ENCODE data around the gene KRT75.

Gene KRT75

DNA sequence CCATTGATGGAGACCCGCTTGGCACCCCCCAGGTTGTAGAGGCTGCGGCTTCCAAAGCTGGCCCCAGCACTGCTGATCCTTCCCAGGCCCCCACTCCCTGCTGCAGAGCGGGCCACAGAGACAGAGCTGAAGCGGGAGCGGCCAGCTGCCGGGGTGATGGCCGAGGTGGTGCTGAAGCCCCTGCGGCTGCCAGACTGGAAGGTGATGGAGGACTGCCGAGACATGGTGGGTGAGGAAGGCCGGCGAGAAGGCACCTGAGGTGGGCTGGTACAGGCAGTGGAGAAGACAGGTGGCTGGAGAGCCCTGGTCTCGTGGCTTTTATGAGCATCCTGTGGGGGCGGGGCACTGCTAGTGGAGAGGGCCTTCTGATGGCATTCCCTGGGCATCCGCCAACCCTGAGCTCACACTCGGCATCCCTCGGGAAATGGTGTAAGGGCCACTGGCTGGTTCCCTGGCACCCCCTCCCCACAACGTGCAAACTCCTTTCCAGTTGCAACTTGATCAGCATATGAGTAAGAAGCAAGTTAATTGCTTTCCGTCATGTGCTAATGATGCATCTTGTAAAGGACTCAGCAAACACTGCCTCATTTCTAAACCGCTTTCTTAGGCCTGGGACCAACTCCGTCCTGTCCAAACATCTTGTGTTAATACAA lies at the start of gene KRT75 (continued):
- TF ChIP-seq, protein P1, sequence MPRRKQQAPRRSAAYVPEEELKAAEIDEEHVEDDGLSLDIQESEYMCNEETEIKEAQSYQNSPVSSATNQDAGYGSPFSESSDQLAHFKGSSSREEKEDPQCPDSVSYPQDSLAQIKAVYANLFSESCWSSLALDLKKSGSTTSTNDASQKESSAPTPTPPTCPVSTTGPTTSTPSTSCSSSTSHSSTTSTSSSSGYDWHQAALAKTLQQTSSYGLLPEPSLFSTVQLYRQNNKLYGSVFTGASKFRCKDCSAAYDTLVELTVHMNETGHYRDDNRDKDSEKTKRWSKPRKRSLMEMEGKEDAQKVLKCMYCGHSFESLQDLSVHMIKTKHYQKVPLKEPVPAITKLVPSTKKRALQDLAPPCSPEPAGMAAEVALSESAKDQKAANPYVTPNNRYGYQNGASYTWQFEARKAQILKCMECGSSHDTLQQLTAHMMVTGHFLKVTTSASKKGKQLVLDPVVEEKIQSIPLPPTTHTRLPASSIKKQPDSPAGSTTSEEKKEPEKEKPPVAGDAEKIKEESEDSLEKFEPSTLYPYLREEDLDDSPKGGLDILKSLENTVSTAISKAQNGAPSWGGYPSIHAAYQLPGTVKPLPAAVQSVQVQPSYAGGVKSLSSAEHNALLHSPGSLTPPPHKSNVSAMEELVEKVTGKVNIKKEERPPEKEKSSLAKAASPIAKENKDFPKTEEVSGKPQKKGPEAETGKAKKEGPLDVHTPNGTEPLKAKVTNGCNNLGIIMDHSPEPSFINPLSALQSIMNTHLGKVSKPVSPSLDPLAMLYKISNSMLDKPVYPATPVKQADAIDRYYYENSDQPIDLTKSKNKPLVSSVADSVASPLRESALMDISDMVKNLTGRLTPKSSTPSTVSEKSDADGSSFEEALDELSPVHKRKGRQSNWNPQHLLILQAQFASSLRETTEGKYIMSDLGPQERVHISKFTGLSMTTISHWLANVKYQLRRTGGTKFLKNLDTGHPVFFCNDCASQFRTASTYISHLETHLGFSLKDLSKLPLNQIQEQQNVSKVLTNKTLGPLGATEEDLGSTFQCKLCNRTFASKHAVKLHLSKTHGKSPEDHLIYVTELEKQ (tag by site-specific recombination; IDR thresholded peaks at IDR 0.05; ENCODE audit: borderline replicate concordance): peak; percentile 81; the same call in 1 of the 2 replicates
- TF ChIP-seq ZNF133 (tag by site-specific recombination; IDR thresholded peaks at IDR 0.05): no peak
- TF ChIP-seq, protein P2, sequence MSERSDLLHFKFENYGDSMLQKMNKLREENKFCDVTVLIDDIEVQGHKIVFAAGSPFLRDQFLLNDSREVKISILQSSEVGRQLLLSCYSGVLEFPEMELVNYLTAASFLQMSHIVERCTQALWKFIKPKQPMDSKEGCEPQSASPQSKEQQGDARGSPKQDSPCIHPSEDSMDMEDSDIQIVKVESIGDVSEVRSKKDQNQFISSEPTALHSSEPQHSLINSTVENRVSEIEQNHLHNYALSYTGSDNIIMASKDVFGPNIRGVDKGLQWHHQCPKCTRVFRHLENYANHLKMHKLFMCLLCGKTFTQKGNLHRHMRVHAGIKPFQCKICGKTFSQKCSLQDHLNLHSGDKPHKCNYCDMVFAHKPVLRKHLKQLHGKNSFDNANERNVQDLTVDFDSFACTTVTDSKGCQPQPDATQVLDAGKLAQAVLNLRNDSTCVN (tag by site-specific recombination; optimal IDR thresholded peaks at IDR 0.05): no peak
- no peak for TF ChIP-seq ZNF274 (IDR thresholded peaks at IDR 0.05; ENCODE audit: low read length)
- no peak for TF ChIP-seq ZNF274 (tag by site-specific recombination; IDR thresholded peaks at IDR 0.05; ENCODE audit: borderline replicate concordance)
- TF ChIP-seq ZBTB8A (tag by site-specific recombination; IDR thresholded peaks at IDR 0.05): no peak
- TF ChIP-seq KLF8 (tag by site-specific recombination; IDR thresholded peaks at IDR 0.05): 0 out of 2 replicates have a peak, but pooled peaks have one; percentile 55
- TF ChIP-seq ZNF664 (tag by site-specific recombination; IDR thresholded peaks at IDR 0.05): no peak
- TF ChIP-seq ZSCAN23 (tag by site-specific recombination; IDR thresholded peaks at IDR 0.05): 0 out of 2 replicates have a peak, but pooled peaks have one; percentile 21
- TF ChIP-seq ZNF175 (tag by site-specific recombination; IDR thresholded peaks at IDR 0.05): no peak
- TF ChIP-seq GFI1B (tag by site-specific recombination; IDR thresholded peaks at IDR 0.05): no peak
- no peak for TF ChIP-seq ZNF623 (tag by site-specific recombination; IDR thresholded peaks at IDR 0.05)
- no peak for TF ChIP-seq ZNF169 (tag by site-specific recombination; IDR thresholded peaks at IDR 0.05)
- no peak for TF ChIP-seq ZNF677 (tag by site-specific recombination; IDR thresholded peaks at IDR 0.05)
- peak; percentile 88 for TF ChIP-seq ZEB2 (tag by site-specific recombination; IDR thresholded peaks at IDR 0.05)
- no peak for TF ChIP-seq ZNF16 (tag by site-specific recombination; IDR thresholded peaks at IDR 0.05; ENCODE audit: low read depth)
- TF ChIP-seq, protein P3, sequence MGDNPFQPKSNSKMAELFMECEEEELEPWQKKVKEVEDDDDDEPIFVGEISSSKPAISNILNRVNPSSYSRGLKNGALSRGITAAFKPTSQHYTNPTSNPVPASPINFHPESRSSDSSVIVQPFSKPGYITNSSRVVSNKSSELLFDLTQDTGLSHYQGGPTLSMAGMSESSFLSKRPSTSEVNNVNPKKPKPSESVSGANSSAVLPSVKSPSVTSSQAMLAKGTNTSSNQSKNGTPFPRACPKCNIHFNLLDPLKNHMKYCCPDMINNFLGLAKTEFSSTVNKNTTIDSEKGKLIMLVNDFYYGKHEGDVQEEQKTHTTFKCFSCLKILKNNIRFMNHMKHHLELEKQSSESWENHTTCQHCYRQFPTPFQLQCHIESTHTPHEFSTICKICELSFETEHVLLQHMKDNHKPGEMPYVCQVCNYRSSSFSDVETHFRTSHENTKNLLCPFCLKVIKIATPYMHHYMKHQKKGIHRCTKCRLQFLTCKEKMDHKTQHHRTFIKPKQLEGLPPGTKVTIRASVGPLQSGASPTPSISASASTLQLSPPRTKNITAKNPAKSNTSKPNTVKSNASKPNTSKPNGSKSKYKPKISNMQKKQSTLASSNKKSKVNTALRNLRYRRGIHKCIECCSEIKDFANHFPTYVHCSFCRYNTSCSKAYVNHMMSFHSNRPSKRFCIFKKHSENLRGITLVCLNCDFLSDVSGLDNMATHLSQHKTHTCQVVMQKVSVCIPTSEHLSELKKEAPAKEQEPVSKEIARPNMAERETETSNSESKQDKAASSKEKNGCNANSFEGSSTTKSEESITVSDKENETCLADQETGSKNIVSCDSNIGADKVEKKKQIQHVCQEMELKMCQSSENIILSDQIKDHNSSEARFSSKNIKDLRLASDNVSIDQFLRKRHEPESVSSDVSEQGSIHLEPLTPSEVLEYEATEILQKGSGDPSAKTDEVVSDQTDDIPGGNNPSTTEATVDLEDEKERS (tag by site-specific recombination; IDR thresholded peaks at IDR 0.05): no peak
- TF ChIP-seq, protein P4, sequence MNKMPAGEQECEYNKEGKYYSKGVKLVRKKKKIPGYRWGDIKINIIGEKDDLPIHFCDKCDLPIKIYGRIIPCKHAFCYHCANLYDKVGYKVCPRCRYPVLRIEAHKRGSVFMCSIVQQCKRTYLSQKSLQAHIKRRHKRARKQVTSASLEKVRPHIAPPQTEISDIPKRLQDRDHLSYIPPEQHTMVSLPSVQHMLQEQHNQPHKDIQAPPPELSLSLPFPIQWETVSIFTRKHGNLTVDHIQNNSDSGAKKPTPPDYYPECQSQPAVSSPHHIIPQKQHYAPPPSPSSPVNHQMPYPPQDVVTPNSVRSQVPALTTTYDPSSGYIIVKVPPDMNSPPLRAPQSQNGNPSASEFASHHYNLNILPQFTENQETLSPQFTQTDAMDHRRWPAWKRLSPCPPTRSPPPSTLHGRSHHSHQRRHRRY (tag by site-specific recombination; IDR thresholded peaks at IDR 0.05): no peak
- TF ChIP-seq, protein P5, sequence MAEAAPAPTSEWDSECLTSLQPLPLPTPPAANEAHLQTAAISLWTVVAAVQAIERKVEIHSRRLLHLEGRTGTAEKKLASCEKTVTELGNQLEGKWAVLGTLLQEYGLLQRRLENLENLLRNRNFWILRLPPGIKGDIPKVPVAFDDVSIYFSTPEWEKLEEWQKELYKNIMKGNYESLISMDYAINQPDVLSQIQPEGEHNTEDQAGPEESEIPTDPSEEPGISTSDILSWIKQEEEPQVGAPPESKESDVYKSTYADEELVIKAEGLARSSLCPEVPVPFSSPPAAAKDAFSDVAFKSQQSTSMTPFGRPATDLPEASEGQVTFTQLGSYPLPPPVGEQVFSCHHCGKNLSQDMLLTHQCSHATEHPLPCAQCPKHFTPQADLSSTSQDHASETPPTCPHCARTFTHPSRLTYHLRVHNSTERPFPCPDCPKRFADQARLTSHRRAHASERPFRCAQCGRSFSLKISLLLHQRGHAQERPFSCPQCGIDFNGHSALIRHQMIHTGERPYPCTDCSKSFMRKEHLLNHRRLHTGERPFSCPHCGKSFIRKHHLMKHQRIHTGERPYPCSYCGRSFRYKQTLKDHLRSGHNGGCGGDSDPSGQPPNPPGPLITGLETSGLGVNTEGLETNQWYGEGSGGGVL (tag by site-specific recombination; IDR thresholded peaks at IDR 0.05): peak; percentile 78
- no peak for TF ChIP-seq SALL2 (tag by site-specific recombination; IDR thresholded peaks at IDR 0.05; ENCODE audit: borderline replicate concordance)
- TF ChIP-seq ZNF350 (tag by site-specific recombination; IDR thresholded peaks at IDR 0.05): no peak
- no peak for TF ChIP-seq GLIS1 (tag by site-specific recombination; IDR thresholded peaks at IDR 0.05)
- peak; percentile 91 for TF ChIP-seq ZNF24 (tag by site-specific recombination; IDR thresholded peaks at IDR 0.05)
- no peak for TF ChIP-seq HOXD13 (CRISPR knock-in tag; IDR thresholded peaks at IDR 0.05; ENCODE audit: borderline replicate concordance)
- 0 out of 2 replicates have a peak, but pooled peaks have one; percentile 26 for TF ChIP-seq SP3 (tag by site-specific recombination; IDR thresholded peaks at IDR 0.05)
- TF ChIP-seq ZNF530 (tag by site-specific recombination; IDR thresholded peaks at IDR 0.05; ENCODE audit: low read depth): no peak
- TF ChIP-seq BCL11A (tag by site-specific recombination; IDR thresholded peaks at IDR 0.05; ENCODE audit: low read depth): no peak
- no peak for TF ChIP-seq ZNF146 (tag by site-specific recombination; IDR thresholded peaks at IDR 0.05)
- no peak for TF ChIP-seq HOXA7 (CRISPR knock-in tag; IDR thresholded peaks at IDR 0.05; ENCODE audit: borderline replicate concordance)
- TF ChIP-seq WT1 (tag by site-specific recombination; IDR thresholded peaks at IDR 0.05): no peak
- TF ChIP-seq ZXDB (tag by site-specific recombination; IDR thresholded peaks at IDR 0.05): no peak

All from HEK293 (cell line).